Measurements from ENCODE around the gene PTPRE. TPM values are rescaled to one million over a fixed set of nuclear protein-coding genes. Genes with fewer than 3 reads are reported as not detected.

PTPRE gene
- total RNA-seq, 1 donor from 2014 or later: 1.2 TPM

DNA sequence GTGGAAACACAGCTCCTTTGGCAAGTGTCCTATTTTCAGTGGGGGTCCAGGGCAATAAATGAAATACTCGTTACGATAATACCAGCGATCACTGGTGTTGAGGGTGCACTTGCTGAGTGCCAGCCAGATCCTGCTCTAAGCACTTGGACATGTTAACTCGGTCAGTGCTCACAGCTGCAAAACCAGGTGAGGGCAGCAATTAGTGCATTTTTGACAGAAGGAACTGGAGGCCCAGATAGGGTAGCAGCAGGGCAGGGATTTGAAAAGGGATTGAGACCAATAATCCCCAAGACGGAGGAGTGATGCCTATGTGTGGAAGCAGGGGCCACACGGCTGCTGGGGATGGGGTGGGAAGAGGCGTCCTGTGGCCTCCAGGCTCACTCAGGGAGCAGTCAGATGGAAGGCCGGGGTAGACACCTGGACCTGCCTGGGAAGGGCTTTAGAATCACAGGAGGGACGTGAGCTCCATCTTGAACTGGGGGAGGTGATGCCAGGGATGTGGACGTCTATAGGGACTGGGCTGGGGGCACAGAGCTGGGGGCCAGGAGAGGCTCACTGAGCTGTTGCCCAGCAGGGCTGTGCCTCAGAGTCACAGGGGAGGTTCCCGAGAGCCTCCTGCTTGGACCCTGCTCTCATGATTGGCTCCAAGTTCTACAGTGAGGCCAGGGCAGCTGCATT, 14.3 kb downstream of the PTPRE start:
- H3K4me3 Mint-ChIP-seq (ENCODE audit: unreplicated experiment): no peak overlapping the region
- H3K27me3 Mint-ChIP-seq (ENCODE audit: unreplicated experiment): no peaks in the 10 kb centered on the region
- H3K27ac Mint-ChIP-seq (ENCODE audit: unreplicated experiment): no peak overlapping the region
- no peaks in the 10 kb centered on the region for H3K9me3 Mint-ChIP-seq (ENCODE audit: unreplicated experiment)
- H3K4me1 Mint-ChIP-seq (ENCODE audit: unreplicated experiment): peaks cover 6% of the 10 kb centered on the region
- no peaks in the 10 kb centered on the region for H3K36me3 Mint-ChIP-seq (ENCODE audit: unreplicated experiment)
- TF ChIP-seq, protein P1, sequence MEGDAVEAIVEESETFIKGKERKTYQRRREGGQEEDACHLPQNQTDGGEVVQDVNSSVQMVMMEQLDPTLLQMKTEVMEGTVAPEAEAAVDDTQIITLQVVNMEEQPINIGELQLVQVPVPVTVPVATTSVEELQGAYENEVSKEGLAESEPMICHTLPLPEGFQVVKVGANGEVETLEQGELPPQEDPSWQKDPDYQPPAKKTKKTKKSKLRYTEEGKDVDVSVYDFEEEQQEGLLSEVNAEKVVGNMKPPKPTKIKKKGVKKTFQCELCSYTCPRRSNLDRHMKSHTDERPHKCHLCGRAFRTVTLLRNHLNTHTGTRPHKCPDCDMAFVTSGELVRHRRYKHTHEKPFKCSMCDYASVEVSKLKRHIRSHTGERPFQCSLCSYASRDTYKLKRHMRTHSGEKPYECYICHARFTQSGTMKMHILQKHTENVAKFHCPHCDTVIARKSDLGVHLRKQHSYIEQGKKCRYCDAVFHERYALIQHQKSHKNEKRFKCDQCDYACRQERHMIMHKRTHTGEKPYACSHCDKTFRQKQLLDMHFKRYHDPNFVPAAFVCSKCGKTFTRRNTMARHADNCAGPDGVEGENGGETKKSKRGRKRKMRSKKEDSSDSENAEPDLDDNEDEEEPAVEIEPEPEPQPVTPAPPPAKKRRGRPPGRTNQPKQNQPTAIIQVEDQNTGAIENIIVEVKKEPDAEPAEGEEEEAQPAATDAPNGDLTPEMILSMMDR (IDR thresholded peaks at IDR 0.05): no peak
- peak; percentile 75 for DNase-seq (ENCODE audit: extremely low spot score, unreplicated experiment)

DNA sequence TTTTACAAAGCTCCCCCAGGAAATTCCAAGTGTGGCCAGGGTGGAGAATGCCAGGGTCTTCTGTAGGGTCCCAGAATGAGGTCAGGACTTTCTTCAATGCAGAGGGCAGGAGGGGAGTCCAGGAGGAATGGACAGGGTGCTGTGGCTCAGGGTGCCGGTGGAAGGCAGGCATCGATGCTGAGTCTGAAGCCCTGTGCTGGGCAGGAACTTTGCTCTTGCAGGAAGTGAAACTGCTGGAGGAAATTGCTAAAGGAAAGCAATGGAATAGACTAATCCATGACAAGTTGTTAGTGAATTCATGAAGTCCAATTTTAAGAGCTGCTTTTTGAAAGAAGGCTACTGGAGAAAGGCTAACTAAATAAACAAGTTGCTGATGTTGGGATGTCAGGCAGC, 14.8 kb downstream of the PTPRE start:
- Mint-ChIP-seq H3K4me3 (ENCODE audit: unreplicated experiment) (no peak overlapping the region), H3K4me1 (ENCODE audit: unreplicated experiment) (peaks cover 6% of the 10 kb centered on the region), H3K9me3 (ENCODE audit: unreplicated experiment) (no peaks in the 10 kb centered on the region), H3K27me3 (ENCODE audit: unreplicated experiment) (no peaks in the 10 kb centered on the region), H3K27ac (ENCODE audit: unreplicated experiment) (no peak overlapping the region), H3K36me3 (ENCODE audit: unreplicated experiment) (no peaks in the 10 kb centered on the region)
- no peak for DNase-seq (ENCODE audit: extremely low spot score, unreplicated experiment)
- TF ChIP-seq, protein P1 (IDR thresholded peaks at IDR 0.05): no peak

DNA sequence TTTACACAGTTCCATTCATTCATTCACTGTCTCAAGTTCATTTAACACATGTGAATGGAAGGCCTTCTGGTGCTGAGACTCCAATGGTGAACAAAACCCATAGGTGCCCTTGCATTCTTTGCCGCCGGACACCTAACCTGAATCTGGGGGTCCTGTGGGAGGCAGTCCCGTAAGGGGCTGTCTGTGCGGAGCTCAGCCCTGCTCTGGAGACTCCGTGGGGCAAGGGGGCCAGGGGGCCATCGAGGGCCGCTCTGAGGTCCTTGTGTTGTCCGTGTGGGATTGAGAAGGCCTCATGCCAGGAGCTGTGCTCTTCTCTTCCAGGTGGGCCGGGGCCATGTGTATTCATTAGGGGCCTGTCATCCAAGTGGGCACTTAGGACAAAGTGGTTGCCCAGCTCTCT, 15.3 kb downstream of the PTPRE start:
- no peaks in the 10 kb centered on the region for H3K27me3 Mint-ChIP-seq (ENCODE audit: unreplicated experiment)
- no peak overlapping the region for H3K4me3 Mint-ChIP-seq (ENCODE audit: unreplicated experiment)
- H3K36me3 Mint-ChIP-seq (ENCODE audit: unreplicated experiment): no peaks in the 10 kb centered on the region
- no peak for DNase-seq (ENCODE audit: extremely low spot score, unreplicated experiment)
- H3K4me1 Mint-ChIP-seq (ENCODE audit: unreplicated experiment): peaks cover 6% of the 10 kb centered on the region
- peak overlapping the region; percentile 76 for H3K27ac Mint-ChIP-seq (ENCODE audit: unreplicated experiment)
- TF ChIP-seq, protein P1 (IDR thresholded peaks at IDR 0.05): no peak
- H3K9me3 Mint-ChIP-seq (ENCODE audit: unreplicated experiment): no peaks in the 10 kb centered on the region

DNA sequence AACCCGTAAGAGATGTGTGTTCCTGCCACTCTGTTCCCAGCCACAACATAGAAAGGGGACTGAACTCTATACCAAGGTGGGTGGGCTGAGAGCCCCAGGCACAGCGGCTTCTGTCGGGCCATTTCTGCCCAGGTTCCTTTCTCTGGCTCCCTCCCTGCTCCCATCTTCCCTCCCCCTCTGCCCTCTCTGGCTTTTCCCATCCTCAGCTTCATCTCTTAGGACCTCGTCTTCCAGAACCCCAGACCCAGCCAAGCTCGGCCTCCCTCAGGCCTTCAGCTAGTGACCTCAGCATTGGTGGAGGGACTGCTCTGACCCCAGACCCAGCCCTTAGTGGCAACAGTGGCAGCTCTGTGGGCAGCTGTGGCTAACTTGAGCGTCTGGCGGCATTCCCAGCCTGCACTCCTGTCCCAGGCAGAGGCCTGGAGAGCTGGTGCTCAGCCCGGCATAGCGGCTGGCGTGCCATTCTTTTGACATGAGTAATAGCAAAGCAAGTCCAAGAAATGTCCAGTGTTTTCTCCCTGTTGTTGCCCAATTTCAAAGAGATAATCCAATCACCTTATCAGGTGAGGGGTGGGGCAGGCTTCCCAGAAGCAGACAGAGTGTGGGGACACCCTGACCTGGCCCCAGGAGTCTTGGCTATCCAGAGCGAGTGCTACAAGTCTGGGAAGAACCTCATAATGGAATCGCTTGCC, 15.9 kb downstream of the PTPRE start:
- no peak for DNase-seq (ENCODE audit: extremely low spot score, unreplicated experiment)
- Mint-ChIP-seq H3K9me3 (ENCODE audit: unreplicated experiment) (no peaks in the 10 kb centered on the region), H3K27ac (ENCODE audit: unreplicated experiment) (peak overlapping the region; percentile 76), H3K36me3 (ENCODE audit: unreplicated experiment) (no peaks in the 10 kb centered on the region), H3K4me3 (ENCODE audit: unreplicated experiment) (no peak overlapping the region), H3K4me1 (ENCODE audit: unreplicated experiment) (peaks cover 7% of the 10 kb centered on the region), H3K27me3 (ENCODE audit: unreplicated experiment) (no peaks in the 10 kb centered on the region)
- TF ChIP-seq, protein P1 (IDR thresholded peaks at IDR 0.05): no peak

DNA sequence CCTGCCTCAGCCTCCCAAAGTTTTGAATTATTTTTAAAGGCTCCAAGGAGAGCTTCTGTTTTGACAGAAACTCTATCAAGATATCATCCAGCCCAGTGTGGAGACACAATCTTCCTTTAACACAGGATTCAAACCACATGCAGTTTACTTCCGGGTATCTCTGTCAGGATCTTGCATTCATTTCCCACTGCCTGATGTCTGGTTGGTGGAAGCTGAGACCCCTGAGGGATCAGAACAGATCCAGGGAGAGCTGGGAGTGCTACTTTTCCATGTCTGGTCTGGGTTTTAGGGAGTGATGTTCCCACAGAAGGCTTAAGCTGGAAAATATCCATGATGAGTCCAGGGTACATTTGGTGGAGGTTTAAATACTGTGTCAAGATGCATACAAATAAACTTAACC, 16.7 kb downstream of the PTPRE start:
- DNase-seq (ENCODE audit: extremely low spot score, unreplicated experiment): no peak
- no peaks in the 10 kb centered on the region for H3K9me3 Mint-ChIP-seq (ENCODE audit: unreplicated experiment)
- H3K4me1 Mint-ChIP-seq (ENCODE audit: unreplicated experiment): peaks cover 12% of the 10 kb centered on the region
- no peaks in the 10 kb centered on the region for H3K27me3 Mint-ChIP-seq (ENCODE audit: unreplicated experiment)
- no peak overlapping the region for H3K27ac Mint-ChIP-seq (ENCODE audit: unreplicated experiment)
- H3K4me3 Mint-ChIP-seq (ENCODE audit: unreplicated experiment): no peak overlapping the region
- TF ChIP-seq, protein P1 (IDR thresholded peaks at IDR 0.05): no peak
- no peaks in the 10 kb centered on the region for H3K36me3 Mint-ChIP-seq (ENCODE audit: unreplicated experiment)

Measured in osteocyte (in vitro differentiated cells).